Peyer's patch (tissue), 4 donors: ENCODE results near the gene DUSP1. TPM values are rescaled to one million over a fixed set of nuclear protein-coding genes. Genes with fewer than 3 reads are reported as not detected.

Source experiments
- DNase-seq, 3 donors: peaks; one replicate each; pipeline ENCODE4 v3.0.0-alpha.2; 2017 to 2019
- H3K27ac ChIP-seq, 4 donors: fragments of 200-600 bp; sonication (generic); one replicate each; pipeline ENCODE4 v1.5.1; 2016 to 2019
- H3K27me3 ChIP-seq, 2 donors: fragments of 200-600 bp; sonication (generic); one replicate each; pipeline ENCODE4 v1.5.1; 2019
- H3K36me3 ChIP-seq, 3 donors: fragments of 200-600 bp; sonication (generic); one replicate each; pipeline ENCODE4 v1.5.1; 2016 to 2019
- H3K4me1 ChIP-seq, 4 donors: fragments of 200-600 bp; sonication (generic); one replicate each; pipeline ENCODE4 v1.5.1; 2016 to 2019
- H3K4me3 ChIP-seq, 4 donors: fragments of 200-600 bp; sonication (generic); 1 replicate in 3 of 4; 2 replicates in 1 of 4; pipeline ENCODE4 v1.5.1; 2016 to 2019; ENCODE audit warnings: mild to moderate bottlenecking in 1 of 4
- H3K9me3 ChIP-seq, 4 donors: fragments of 200-600 bp; sonication (generic); one replicate each; pipeline ENCODE4 v1.5.1; 2016 to 2019; ENCODE audit warnings: mild to moderate bottlenecking in 1 of 4
- CTCF ChIP-seq, 6 experiments: fragments of 450-650 bp in 4 of 6; fragments of 200-600 bp in 2 of 6; sonication (generic) in 1 of 6; IDR thresholded peaks; one replicate each; pipeline ENCODE4 v1.5.1; 2017 to 2019; ENCODE audit warnings: antibody characterized with exemption in 6 of 6, mild to moderate bottlenecking in 3 of 6, moderate library complexity in 1 of 6
- POLR2A ChIP-seq, 2 donors: fragments of 450-650 bp; IDR thresholded peaks; one replicate each; pipeline ENCODE4 v1.5.1; 2017; ENCODE audit warnings: antibody characterized with exemption in 2 of 2, mild to moderate bottlenecking in 2 of 2, moderate library complexity in 2 of 2
- total RNA-seq, 4 donors: library from RNA; depleted of rRNA; stranded (reverse); fragments of >200 nt; gene quantifications; one replicate each; pipeline ENCODE4 v1.1.0, GENCODE V29; 2016

The DUSP1 gene
- total RNA-seq, 4 donors from 2014 or later = 155 to 427 (median 285) TPM

- peaks cover 0 to 10% (median 0%) of the 10 kb centered on the region in 4 donors for H3K4me1 ChIP-seq
- H3K36me3 ChIP-seq = no peaks in the 10 kb centered on the region
- no peak overlapping the region for H3K27ac ChIP-seq
- no peaks in the 10 kb centered on the region for H3K27me3 ChIP-seq
- DNase-seq = no peak
- no peak overlapping the region for H3K4me3 ChIP-seq
- no peak for TF ChIP-seq CTCF (IDR thresholded peaks at IDR 0.05)
- no peak for TF ChIP-seq POLR2A (IDR thresholded peaks at IDR 0.05)
- H3K9me3 ChIP-seq = no peaks in the 10 kb centered on the region
These were observed 44.0 kb downstream of the DUSP1 start for GRCh38 chr5:172726966-172727365.

- no peak for DNase-seq
- Histone ChIP-seq H3K4me1 (peaks cover 0 to 10% (median 0%) of the 10 kb centered on the region in 4 donors), H3K4me3 (no peak overlapping the region), H3K9me3 (no peaks in the 10 kb centered on the region), H3K36me3 (no peaks in the 10 kb centered on the region), H3K27ac (no peak overlapping the region), H3K27me3 (no peaks in the 10 kb centered on the region)
- no peak for TF ChIP-seq POLR2A (IDR thresholded peaks at IDR 0.05)
- TF ChIP-seq CTCF (IDR thresholded peaks at IDR 0.05) = no peak
These were observed 45.2 kb downstream of the DUSP1 start for GRCh38 chr5:172725785-172726184.

GRCh38 chr5:172725273-172725672, 45.7 kb downstream of the DUSP1 start:
- no peaks in the 10 kb centered on the region for H3K36me3 ChIP-seq
- DNase-seq = no peak
- H3K27ac ChIP-seq = no peak overlapping the region
- H3K27me3 ChIP-seq = no peaks in the 10 kb centered on the region
- H3K4me3 ChIP-seq = no peak overlapping the region
- H3K4me1 ChIP-seq = peaks cover 0 to 10% (median 0%) of the 10 kb centered on the region in 4 donors
- no peaks in the 10 kb centered on the region for H3K9me3 ChIP-seq
- no peak for TF ChIP-seq CTCF (IDR thresholded peaks at IDR 0.05)

- H3K9me3 ChIP-seq = no peaks in the 10 kb centered on the region
- H3K4me1 ChIP-seq = peaks cover 0 to 10% (median 0%) of the 10 kb centered on the region in 4 donors
- no peaks in the 10 kb centered on the region for H3K36me3 ChIP-seq
- no peak overlapping the region for H3K27ac ChIP-seq
- TF ChIP-seq CTCF (IDR thresholded peaks at IDR 0.05) (no peak), POLR2A (IDR thresholded peaks at IDR 0.05) (no peak)
- no peaks in the 10 kb centered on the region for H3K27me3 ChIP-seq
- DNase-seq = no peak
- no peak overlapping the region for H3K4me3 ChIP-seq
These were observed 46.5 kb downstream of the DUSP1 start for GRCh38 chr5:172724242-172725183.

GRCh38 chr5:172723508-172723907, 47.5 kb downstream of the DUSP1 start:
- Histone ChIP-seq H3K4me3 (no peak overlapping the region), H3K4me1 (peaks cover 0 to 10% (median 0%) of the 10 kb centered on the region in 4 donors), H3K27ac (no peak overlapping the region), H3K27me3 (no peaks in the 10 kb centered on the region), H3K36me3 (no peaks in the 10 kb centered on the region), H3K9me3 (no peaks in the 10 kb centered on the region)
- no peak for DNase-seq
- no peak for TF ChIP-seq POLR2A (IDR thresholded peaks at IDR 0.05)
- TF ChIP-seq CTCF (IDR thresholded peaks at IDR 0.05) = no peak
